H1 (cell line): ENCODE results near the gene RHBG. TPM values are rescaled to one million over a fixed set of nuclear protein-coding genes. Genes with fewer than 3 reads are reported as not detected.

Experiments used
- ASH2L ChIP-seq: fragments of 200-600, 300-600 bp; sonication (generic); IDR thresholded peaks from one replicate; pipeline ENCODE4 v1.7.1; 2017; ENCODE audit warnings: low read length
- CEBPB ChIP-seq: IDR thresholded peaks from 2 replicates; pipeline ENCODE4 v1.6.1; 2012; ENCODE audit warnings: low read depth, low read length
- EGR1 ChIP-seq: IDR thresholded peaks from 2 replicates; pipeline ENCODE4 v1.6.1; 2011; ENCODE audit warnings: low read depth, low read length, borderline replicate concordance
- EZH2 ChIP-seq: fragments of 200-600 bp; sonication (generic); IDR thresholded peaks from 2 replicates; pipeline ENCODE4 v1.7.1; 2012; ENCODE audit warnings: low read depth, mild to moderate bottlenecking, moderate library complexity, low read length, inconsistent platforms; ENCODE audit not compliant: severe bottlenecking
- NRF1 ChIP-seq: IDR thresholded peaks from 2 replicates; pipeline ENCODE4 v1.6.1; 2011; ENCODE audit warnings: mild to moderate bottlenecking, low read depth, low read length, improper control_type of control experiment
- POLR2A ChIP-seq, 2 experiments: IDR thresholded peaks; 1 replicate in 1 of 2; 2 replicates in 1 of 2; pipeline ENCODE4 v1.6.1; 2011; ENCODE audit warnings: low read depth in 2 of 2, low read length in 2 of 2, mild to moderate bottlenecking in 2 of 2; ENCODE audit errors: control extremely low read depth in 1 of 2
- RNF2 ChIP-seq: fragments of 200-900, 300-1000 bp; sonication (generic); IDR thresholded peaks from 2 replicates; pipeline ENCODE4 v1.7.1; 2016; ENCODE audit warnings: borderline replicate concordance, low read depth, mild to moderate bottlenecking, antibody characterized with exemption, low read length; ENCODE audit not compliant: poor library complexity, severe bottlenecking; ENCODE audit errors: missing control alignments
- SP4 ChIP-seq: IDR thresholded peaks from 2 replicates; pipeline ENCODE4 v1.6.1; 2012; ENCODE audit warnings: low read length, inconsistent platforms
- TAF7 ChIP-seq: optimal IDR thresholded peaks from 2 replicates; pipeline ENCODE3; 2011; ENCODE audit warnings: low read depth, mild to moderate bottlenecking, inconsistent platforms, low read length, moderate library complexity, borderline replicate concordance
- polyA plus RNA-seq, 7 experiments: library from polyadenylated mRNA; depleted of rRNA in 3 of 7; stranded (reverse) in 5 of 7; unstranded in 2 of 7; fragments of >200 nt in 5 of 7; fragments of 200-250 nt in 2 of 7; gene quantifications; 1 replicate in 5 of 7; 2 replicates in 1 of 7; 4 replicates in 1 of 7; pipeline versions ENCODE4 v1.2.1 to v1.2.3, GENCODE V29; 2011 to 2013; ENCODE audit warnings: missing spikeins in 2 of 7, mixed read lengths in 2 of 7
- total RNA-seq: library from RNA; stranded (reverse); fragmentation: NEBNext Ultra II Directional; extraction: Animal tissue kit (Norgen Biotek cat#: 25700); gene quantifications from 2 replicates; pipeline ENCODE4 v1.2.1, GENCODE V29; 2021

Gene RHBG
- total and polyA plus RNA-seq, 2 of the 8 experiments (the other 6 are each of a cell fraction or from before 2014, with no cell fraction given): 2.6 to 2.7 TPM

DNA sequence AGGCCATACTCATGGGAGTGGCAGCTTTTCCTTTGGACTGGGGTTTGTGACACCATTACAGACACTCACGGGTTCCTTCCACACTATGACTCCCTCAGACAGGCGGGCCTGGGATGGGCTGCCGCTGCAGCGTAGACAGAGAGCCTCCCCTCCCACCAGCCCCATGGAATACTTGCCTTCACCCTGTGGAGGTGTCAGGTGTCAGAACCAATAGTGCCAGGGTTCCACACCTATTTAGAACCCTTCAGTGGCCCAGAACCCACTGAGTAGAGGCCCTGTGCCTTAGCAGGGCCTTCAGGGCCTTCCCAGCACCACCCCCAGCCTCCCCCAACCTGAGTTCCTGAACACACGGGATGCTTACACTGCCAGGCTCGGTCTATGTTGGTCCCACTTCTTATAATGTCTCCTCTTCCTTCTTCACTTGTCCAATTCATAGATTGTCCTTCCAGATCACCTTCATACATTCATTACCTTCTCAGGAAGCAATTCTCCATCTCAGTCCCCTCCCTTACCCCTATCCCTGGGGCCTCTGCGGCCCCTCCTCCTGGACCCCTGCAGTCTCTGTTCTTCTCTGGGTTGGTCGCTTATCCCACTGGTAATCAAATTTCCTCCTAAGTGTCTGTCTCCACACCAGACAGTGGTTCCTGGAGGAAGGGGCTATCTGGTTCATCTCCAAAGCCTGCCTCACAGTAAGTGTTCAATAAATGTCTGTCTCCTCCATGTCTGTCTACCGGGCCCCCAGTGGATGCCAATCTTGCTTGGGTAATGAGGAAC is 1.4 kb upstream of the RHBG start (continued):
- TF ChIP-seq NRF1: no peak
- no peak for TF ChIP-seq EGR1
- TF ChIP-seq TAF7: no peak
- no peak for TF ChIP-seq EZH2
- TF ChIP-seq POLR2A (IDR thresholded peaks at IDR 0.05; ENCODE audit: control extremely low read depth in 1 of 2, low read depth in 2 of 2, low read length in 2 of 2): no peak
- TF ChIP-seq SP4: no peak
- no peak for TF ChIP-seq CEBPB
- no peak for TF ChIP-seq ASH2L
- TF ChIP-seq RNF2: no peak
